Activated T-cell treated with anti-CD3 and anti-CD28 coated beads for 4 hours (primary cell): Measurements from ENCODE around the gene CFL1.
"Not testable (repeated sequence)": the region's sequence is repeated elsewhere in the genome, so short reads cannot be mapped to it uniquely, and the experiment has no call there.

Experiments
- DNase-seq: peaks from one replicate; pipeline ENCODE4 v3.0.0-alpha.2; 2020

Gene CFL1

DNA sequence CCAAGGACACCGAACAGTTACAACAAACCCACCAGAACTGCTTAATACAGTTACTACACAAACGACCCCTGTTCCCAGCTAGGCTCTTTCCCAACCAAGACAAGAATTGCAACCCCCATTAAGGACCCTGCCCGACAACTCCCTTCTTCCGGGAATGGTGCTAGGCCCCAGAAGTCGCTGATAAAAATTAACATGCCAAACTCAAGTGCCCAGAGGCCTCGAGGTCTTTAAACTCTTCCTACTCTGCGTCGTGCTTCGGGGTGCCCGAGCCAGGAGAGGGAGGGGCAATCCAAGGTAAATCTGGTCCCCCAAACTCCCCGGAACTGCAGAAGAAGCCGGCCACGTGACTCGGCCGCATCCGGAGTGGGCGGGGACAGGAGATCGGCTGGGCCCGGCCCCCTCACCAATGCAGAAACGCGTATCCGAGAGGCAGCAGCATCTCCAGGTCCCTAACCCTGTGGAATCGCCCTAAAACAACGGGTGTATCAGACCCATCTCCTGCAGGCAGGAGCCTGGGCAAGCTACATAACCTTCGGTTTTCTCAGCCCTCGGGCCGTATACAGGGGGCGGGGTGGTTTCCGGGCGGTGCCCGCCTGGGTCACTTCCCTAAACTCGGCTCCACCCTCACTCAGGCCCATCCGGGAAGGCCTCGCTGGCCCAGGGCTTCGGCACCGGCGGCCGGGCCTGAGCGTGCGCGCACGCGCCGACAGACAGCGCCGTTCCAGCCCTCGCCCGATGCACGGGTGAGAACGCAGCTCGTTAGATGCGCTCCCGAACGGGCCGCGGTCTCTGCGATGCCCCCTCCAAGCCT, 1.1 kb downstream of the CFL1 start:
- DNase-seq, result peak; percentile 73

DNA sequence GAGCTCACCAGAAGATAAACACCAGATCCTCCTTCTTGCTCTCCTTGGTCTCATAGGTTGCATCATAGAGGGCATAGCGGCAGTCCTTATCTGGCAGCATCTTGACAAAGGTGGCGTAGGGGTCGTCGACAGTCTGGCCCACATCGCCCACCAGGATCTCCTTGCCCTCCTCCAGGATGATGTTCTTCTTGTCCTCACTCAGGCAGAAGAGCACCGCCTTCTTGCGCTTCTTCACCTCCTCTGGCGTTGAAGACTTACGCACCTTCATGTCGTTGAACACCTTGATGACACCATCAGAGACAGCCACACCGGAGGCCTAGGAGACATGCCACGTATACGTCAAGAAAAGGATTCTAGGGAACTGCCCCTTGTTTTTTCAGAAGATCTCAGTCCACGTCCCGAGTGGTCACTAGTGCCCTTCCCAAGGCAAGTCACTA, 2.0 kb downstream of the CFL1 start:
- no peak for DNase-seq

DNA sequence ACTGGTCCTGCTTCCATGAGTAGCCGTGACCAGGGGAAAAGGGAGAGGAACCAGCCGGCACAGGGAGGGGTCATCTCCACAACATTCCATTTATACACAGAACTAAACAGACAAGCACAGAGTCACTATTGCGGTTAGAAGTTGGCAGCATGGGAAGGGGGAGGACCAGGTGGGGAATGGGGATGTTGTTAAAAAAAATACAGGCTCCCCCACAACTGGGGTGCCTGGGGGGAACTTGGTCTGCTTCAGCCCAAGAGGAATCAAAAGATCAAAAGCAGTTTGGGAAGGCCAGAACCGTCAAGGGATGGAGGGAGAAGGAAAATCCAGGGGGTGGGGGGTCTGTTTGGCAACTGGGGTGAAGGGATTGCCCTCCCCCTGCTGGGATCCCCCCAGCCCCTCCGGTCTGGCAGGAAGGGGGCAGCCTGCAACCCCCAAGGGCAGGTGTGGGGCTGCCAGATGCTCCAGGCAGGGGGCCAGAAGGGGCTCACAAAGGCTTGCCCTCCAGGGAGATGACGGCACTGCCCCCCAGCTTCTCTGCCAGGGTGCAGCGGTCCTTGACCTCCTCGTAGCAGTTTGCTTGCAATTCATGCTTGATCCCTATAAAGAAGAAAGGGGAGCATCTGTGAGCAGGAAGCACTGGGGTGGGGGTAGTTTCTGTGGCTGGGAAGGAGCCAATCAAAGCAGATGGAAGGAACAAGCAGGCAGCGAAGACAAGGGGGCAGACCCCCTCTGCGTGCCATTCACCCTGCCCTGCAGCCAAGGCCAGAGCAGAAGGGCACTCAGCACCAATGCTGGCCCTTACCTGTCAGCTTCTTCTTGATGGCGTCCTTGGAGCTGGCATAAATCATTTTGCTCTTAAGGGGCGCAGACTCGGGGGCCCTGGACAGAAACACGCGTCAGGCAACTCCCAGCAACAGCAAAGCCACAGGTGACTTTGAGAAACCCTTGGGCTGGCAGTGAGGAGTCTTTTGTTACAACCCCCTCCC, 2.8 kb downstream of the CFL1 start:
- no peak for DNase-seq

DNA sequence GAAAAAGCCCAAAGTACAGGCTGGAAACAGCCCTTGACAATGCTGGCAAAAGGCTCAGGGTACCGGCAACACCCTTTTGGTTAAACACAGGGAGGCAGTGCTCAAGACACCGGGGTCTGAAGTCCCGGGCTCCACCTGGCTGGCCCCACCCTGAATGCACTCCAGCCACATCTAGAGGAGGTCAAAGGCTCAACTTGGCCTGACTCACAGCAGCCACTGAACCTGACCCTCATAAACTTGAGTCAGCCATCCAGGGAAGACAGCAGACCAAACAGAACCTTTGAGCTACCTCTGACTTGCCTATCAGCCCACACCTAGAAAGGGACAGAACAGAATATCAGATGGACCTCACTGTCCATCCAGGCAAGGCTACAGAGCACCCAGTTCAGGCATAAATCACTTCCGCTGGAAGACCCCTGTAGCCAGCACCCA, 3.8 kb downstream of the CFL1 start:
- DNase-seq, result no peak

DNA sequence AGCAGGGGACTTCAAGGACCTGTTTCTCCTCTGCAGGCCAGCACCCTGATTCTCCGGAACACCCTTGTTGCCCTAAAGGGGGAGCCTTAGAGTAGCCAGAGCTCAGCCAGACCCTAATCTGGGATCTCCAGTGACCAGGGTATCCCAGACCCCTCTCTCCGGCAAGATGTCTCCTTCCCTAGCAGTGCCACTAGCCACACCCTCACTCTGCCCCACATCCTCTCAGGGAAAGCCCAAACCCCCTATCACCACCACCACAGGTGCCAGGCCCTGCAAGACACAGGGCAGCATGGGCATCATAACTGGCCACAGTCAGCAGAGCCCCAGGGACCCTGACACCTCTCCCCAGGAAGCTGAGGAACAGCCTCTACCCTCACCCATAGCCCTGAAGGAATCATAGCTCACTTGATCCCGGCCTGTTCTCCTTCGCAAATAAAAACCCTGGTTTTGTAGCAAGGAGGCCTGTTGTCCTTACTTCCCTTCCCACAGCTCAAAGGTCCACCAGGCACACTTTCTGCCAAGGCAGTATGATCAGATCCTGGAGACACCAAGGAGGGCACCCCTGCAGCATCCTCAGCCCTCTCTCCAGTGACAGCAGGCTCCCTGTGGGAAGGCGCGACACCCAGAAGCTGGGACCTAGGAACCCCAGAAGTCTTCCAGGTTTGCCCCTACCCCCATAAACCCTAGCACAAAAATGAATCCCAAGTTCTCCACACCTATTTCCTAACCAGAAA, 4.6 kb downstream of the CFL1 start:
- DNase-seq, result no peak

DNA sequence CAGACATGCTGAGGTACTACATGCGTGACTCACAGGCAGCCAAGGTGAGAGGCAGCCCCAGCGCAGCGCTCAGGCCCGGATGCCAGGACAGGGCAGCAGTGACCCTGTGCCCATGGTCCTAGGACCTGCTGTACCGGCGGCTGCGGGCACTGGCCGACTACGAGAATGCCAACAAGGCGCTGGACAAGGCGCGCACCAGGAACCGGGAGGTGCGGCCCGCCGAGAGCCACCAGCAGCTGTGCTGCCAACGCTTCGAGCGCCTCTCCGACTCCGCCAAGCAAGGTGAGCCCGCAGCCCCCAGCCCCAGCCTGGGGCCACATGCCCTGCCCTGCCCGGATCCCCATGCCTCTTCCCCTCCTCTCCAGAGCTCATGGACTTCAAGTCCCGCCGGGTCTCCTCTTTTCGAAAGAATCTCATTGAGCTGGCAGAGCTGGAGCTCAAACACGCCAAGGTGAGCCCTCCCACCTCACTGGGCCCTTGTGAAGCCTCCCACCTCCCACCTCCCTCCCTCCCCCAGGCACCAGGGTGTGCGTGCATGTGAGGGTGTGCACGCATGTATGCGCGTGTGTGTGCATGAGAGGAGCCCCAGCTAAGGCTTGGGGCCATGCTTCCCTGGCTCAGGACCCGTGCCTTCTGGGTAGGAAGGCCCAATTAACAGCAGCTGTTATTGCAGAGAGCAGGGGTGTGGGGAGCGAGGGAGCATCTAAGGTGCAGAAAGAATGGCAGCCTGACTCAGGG, 5.3 kb downstream of the CFL1 start:
- DNase-seq, result no peak

DNA sequence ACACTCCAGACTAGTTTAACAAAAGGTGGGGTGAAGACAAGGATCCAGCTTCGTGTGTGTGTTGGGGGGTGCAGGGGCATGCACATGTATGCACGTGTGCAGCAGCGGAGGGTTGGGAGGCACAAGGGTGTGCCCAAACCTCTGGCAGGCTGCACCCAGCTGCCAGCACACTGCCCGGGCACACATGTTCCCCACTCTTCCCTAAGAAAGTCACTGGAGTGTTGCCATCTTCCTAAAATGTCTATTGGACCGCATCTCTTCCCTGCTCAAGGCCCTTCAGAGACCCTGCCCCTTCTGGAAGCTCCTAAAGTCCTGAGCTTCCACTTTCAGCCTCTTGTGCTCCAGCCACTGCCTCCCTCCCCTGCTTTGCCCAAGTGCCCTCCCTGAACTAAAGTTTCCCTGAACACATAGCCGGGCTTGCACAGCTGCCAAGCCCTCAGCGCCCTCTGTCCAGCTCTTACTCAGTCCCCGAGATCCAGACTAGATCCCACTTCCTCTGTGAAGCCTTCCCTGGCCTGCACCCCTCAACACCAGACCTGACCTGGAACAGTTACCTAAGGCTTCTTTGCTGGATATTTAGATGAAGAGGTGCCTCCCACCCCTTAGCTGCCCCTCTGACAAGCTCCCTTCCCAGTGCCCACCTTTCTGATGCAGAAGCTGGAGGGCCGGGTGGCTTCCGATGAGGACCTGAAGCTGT, 6.0 kb downstream of the CFL1 start:
- DNase-seq, result no peak

DNA sequence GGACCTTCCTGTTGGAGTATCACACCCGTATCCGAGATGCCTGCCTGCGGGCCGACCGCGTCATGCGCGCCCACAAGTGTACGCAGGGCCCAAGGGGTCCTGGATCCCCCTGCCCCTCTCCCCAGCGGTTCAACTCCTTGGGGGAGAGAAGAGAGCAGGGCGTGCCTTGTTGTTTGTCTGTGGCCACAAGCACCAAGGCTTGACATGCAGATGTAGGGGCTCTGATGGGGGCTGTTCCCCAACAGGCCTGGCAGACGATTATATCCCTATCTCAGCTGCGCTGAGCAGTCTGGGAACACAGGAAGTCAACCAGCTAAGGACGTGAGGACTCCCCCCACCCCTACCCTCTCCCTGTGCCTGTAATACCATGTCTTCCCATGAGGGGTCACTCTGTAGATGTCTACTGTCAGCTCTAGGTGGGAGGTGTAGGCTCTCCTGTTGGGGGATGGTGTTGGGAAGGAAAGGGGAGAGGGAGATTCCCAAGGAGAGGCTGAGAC, 6.8 kb downstream of the CFL1 start:
- DNase-seq, result no peak

DNA sequence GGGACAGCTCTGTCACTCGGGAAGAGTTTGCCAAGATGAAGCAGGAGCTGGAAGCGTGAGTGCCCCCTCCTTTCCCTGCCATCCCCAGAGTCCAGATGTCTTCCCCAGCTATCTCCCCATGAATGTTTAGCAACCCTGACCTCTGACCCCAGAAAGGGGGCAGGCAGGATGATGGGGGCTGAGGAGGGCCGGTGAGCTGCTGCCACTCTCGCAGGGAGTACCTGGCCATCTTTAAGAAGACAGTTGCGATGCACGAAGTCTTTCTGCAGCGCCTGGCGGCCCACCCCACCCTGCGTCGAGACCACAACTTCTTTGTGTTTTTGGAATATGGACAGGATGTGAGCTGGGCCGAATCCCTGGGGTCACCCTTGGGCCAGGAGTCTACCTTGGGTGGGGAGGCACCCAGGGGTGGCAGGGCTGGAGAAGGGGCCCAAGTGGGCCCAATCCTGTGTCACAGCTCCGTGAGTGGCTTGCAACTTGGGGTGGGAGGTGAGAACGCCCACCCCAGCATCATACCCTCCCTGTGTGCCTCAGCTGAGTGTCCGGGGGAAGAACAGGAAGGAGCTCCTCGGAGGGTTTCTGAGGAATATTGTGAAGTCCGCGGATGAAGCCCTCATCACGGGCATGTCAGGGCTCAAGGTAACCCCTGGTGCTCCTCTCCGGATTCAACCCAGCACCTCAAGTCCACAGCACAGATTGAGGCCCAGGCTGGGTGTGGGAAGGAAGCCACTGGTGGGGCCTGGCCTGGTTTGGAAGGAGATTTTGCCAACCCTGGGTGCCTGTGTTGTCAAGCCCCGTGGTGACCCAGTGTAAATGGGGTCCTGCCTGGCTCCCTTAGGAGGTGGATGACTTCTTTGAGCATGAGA, 7.5 kb downstream of the CFL1 start:
- no peak for DNase-seq

DNA sequence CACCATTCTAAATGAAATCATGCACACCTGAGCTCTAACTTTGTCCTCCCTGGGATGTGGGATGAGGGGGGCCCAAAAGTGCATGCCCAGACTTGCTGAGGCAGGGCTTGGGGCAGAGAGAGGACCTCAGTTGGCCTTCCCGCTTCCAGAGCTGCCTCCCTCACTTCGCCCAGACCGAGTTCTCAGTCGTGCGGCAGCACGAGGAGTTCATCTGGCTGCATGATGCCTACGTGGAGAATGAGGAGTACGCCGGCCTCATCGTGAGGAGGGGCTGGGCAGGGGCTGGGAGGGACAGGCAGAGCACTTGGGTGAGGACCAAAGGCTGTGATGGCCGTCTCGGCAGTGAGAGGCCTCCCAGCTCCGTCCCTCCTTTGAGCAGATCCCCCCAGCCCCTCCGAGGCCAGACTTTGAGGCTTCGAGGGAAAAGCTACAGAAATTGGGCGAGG, 8.2 kb downstream of the CFL1 start:
- no peak for DNase-seq

DNA sequence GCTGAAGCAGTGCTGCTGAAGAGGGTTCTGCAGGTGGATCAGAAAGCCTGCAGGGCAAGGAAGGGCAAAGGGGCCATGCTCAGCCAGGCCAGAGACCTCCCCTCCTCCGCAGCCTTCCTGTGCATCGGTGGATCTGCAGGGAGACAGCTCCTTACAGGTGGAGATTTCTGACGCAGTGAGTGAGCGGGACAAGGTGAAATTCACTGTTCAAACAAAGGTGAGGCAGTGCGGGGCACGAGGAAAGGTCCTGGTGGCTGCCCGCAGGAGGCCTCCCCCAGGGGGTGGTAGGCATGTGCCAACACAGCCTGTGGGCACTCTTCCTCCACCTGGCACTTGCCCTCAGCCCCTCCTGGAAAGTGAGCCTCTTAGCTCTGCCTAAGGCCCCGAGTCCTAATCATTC, 8.6 kb downstream of the CFL1 start:
- no peak for DNase-seq

DNA sequence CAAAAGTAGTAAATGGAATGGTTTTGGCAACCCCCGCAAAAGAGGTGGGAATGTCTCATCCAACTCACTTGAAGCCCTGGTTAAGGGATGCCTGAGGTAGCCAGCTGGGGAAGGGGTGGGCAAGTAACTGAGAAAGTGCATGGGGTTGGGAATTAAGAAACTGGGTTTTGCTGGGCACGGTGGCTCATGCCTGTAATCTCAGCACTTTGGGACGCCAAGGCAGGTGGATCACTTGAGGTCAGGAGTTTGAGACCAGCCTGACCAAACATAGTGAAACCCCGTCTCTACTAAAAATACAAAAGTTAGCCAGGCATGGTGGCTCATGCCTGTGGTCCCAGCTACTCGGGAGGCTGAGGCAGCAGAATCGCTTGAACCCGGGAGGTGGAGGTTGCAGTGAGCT, 9.3 kb downstream of the CFL1 start:
- DNase-seq, result not testable (repeated sequence)

DNA sequence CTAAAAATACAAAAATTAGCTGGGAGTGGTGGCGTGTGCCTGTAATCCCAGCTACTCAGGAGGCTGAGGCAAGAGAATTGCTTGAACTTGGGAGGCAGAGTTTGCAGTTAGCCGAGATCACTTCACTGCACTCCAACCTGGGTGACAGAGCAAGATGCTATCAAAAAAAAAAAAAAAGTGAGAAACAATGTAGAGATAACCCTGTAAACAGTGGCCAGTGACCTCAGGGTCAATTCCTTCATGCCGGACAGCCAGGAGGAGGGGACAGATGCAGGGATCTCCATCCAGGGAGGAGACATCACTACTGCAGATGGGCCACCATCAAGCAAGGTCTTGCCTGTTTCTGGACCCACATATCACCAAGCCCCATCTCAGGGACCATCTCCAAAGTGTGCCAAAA, 10.2 kb downstream of the CFL1 start:
- no peak for DNase-seq

DNA sequence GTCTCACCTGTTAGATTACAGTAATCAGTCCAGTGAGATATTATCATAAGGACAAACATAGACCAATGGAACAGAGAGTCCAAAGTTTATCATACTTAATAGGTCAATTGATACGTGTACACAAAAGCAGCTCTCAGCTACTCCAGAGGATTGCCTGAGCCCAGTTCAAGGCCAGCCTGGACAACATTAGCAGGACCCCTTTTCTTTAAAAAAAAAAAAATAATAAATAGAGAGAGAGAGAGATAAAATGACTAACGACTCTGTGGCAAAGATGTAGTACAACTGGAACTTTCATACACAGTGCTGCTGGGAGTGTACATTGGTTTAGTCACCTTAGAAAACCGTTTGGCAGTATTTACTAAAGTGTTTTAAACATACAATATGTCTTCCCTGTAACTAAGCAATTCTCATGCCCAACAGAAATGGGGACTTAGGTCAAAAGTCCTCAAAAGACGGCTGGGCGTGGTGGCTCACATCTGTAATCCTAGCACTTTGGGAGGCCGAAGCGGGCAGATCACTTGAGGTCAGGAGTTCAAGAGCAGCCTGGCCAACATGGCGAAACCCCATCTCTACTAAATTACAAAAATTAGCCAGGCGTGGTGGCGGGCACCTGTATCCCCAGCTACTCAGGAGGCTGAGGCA, 13.6 kb downstream of the CFL1 start:
- DNase-seq, result no peak

DNA sequence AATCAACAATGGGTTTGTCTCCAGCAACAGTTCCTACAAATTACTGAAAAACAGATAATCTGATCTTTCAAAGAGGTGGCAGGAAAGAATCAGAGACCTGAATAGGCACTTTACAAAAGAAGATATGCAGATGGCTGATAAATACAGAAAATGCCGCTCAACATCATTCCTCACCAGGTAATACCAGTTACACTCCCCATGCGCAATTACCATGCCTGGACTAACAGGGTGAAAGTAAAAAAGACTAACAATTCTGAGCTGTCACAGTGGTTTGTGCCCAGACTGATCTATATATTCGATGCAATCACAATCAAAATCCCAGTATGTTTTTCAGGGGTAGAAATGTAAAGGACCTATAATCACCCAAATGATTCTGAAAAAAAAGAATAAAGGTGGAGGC, 14.2 kb downstream of the CFL1 start:
- no peak for DNase-seq

DNA sequence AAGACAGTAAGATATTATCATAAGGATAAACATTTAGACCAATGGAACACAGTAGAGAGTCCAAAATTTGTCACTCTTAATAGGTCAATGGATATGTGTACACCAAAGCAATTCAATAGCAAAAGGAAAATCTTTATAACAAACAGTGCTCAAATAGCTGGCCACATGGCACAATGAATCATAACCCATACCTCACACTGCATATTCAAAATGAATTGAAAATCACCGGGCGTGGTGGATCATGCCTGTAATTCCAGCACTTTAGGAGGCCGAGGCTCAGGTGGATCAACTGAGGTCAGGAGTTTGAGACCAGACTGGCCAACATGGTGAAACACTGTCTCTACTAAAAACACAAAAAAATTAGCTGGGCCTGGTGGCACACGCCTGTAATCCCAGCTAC, 15.8 kb downstream of the CFL1 start:
- DNase-seq, result no peak

DNA sequence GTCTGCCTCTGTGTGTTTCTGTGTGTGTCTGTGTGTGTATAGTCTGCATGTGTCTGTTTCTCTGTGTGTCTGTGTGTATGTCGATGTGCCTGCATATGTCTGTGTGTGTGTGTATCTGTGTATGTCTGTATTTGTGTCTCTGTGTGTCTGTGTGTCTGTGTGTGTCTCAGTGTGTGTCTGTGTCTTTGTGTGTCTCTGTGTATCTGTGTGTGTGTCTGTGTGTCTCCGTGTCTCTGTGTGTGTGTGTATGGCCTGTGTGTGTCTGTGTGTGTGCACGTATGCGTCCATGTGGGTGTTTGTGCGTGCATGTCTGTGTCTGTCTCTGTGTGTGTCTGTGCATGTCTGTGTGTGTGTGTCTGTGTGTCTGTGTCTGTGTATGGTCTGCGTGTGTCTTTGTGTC, 23.8 kb downstream of the CFL1 start:
- DNase-seq, result no peak

DNA sequence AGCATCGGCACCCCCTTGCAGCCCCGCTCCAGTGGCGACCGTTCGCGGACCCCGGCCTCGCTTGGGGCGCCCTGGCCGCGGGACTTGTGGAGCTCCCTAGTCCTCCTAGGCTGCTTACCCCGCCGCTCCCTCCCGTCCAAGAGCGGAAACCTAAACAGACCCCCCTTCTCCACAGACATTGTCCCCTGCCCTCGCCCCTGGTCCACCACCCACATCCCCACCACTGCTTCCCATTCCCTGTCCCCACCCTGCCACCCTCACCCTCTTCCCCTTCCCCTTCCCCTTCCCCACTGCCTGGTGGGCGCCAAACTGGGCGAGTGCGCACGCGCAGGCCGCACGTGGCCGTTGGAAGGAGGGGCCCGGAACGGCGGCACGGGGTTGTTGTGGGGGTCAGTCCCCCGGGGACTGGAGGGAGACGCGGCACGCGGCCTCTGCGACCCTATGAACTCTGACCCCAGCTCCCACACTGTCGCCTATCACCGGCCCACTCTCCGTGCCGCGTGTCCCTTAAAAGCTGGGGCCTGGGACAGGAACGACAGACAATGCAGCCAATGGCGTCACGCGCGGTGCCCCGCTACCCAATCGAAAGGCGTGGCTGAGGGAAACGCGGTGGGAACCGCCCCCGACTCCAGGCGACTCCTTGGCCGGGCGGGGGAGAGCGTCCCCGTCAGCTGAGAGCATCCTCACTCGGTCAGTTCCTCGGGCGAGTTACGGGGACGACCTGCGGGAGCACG, 24.5 kb downstream of the CFL1 start, which contains the start of gene SNX32:
SNX32 (plus strand) TSS at position 667 of the 734 bp plus-strand sequence. CDS start 103 bp downstream, outside the sequence.
- DNase-seq, result peak; percentile 93

DNA sequence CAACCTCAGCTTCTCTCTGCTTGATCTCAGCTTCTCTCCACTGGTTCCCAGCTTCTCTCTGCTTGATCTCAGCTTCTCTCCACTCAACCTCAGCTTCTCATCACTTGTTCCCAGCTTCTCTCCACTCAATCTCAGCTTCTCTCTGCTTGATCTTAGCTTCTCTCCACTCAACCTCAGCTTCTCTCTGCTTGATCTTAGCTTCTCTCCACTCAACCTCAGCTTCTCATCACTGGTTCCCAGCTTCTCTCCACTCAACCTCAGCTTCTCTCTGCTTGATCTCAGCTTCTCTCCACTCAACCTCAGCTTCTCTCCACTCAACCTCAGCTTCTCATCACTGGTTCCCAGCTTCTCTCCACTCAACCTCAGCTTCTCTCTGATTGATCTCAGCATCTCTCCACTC, 25.7 kb downstream of the CFL1 start:
- DNase-seq, result not testable (repeated sequence)
